Mesothelial cell of epicardium (in vitro differentiated cells): ENCODE results near the gene WDCP. TPM values are rescaled to one million over a fixed set of nuclear protein-coding genes. Genes with fewer than 3 reads are reported as not detected.
A peak's percentile ranks its signal among the peaks of the same experiment; 100 is the strongest.

Experiments used
- DNase-seq, 2 experiments: peaks; one replicate each; pipeline ENCODE4 v3.0.0; 2021; ENCODE audit warnings: low spot score in 2 of 2; ENCODE audit not compliant: unreplicated experiment in 2 of 2
- H3K27ac Mint-ChIP-seq: 2 replicates; pipeline ENCODE4 v1.8.0; 2021; ENCODE audit warnings: mixed read lengths
- H3K27me3 Mint-ChIP-seq: 2 replicates; pipeline ENCODE4 v1.8.0; 2021; ENCODE audit warnings: low read depth, mixed read lengths
- H3K36me3 Mint-ChIP-seq: 2 replicates; pipeline ENCODE4 v1.8.0; 2021; ENCODE audit warnings: mixed read lengths
- H3K4me1 Mint-ChIP-seq: 2 replicates; pipeline ENCODE4 v1.8.0; 2021; ENCODE audit warnings: mixed read lengths
- H3K4me3 Mint-ChIP-seq: 2 replicates; pipeline ENCODE4 v1.8.0; 2021; ENCODE audit warnings: mild to moderate bottlenecking, moderate library complexity, mixed read lengths
- H3K9me3 Mint-ChIP-seq: 2 replicates; pipeline ENCODE4 v1.8.0; 2021; ENCODE audit warnings: mixed read lengths
- CTCF ChIP-seq: fragments of 200-600 bp; sonication (generic); IDR thresholded peaks from one replicate; pipeline ENCODE4 v1.5.0; 2021; ENCODE audit warnings: antibody characterized with exemption; ENCODE audit not compliant: unreplicated experiment
- total RNA-seq: library from RNA; stranded (reverse); gene quantifications from 3 replicates; pipeline ENCODE4 v1.2.1, GENCODE V29; 2021

The WDCP gene
- total RNA-seq, 1 donor from 2014 or later: 16.0 TPM

GRCh38 chr2:24054366-24055010 is 7.3 kb upstream of the WDCP start:
- Mint-ChIP-seq H3K36me3 (no peaks in the 10 kb centered on the region), H3K27ac (no peak overlapping the region), H3K9me3 (no peaks in the 10 kb centered on the region), H3K4me3 (no peak overlapping the region), H3K27me3 (no peaks in the 10 kb centered on the region), H3K4me1 (no peaks in the 10 kb centered on the region)
- no peak for TF ChIP-seq CTCF
- no peak for DNase-seq

- no peaks in the 10 kb centered on the region for H3K9me3 Mint-ChIP-seq
- no peaks in the 10 kb centered on the region for H3K36me3 Mint-ChIP-seq
These were observed 5.8 kb upstream of the WDCP start for GRCh38 chr2:24052951-24053350.

GRCh38 chr2:24051833-24052232 is 4.6 kb upstream of the WDCP start:
- no peaks in the 10 kb centered on the region for H3K27me3 Mint-ChIP-seq
- TF ChIP-seq CTCF: no peak
- H3K9me3 Mint-ChIP-seq: no peaks in the 10 kb centered on the region
- H3K27ac Mint-ChIP-seq: no peak overlapping the region
- peaks cover 9% of the 10 kb centered on the region for H3K4me1 Mint-ChIP-seq
- no peaks in the 10 kb centered on the region for H3K36me3 Mint-ChIP-seq
- no peak overlapping the region for H3K4me3 Mint-ChIP-seq
- DNase-seq: no peak

More at GRCh38 chr2:24052951-24053350, 5.8 kb upstream of the WDCP start:
- H3K27me3 Mint-ChIP-seq: no peaks in the 10 kb centered on the region
- DNase-seq: no peak
- H3K27ac Mint-ChIP-seq: no peak overlapping the region
- no peak for TF ChIP-seq CTCF
- no peaks in the 10 kb centered on the region for H3K4me1 Mint-ChIP-seq
- no peak overlapping the region for H3K4me3 Mint-ChIP-seq

GRCh38 chr2:24050041-24050979 is 3.1 kb upstream of the WDCP start:
- peak; percentile 32 to 58 for DNase-seq
- H3K4me3 Mint-ChIP-seq: no peak overlapping the region
- H3K9me3 Mint-ChIP-seq: no peaks in the 10 kb centered on the region
- no peak for TF ChIP-seq CTCF
- no peak overlapping the region for H3K27ac Mint-ChIP-seq
- H3K36me3 Mint-ChIP-seq: no peaks in the 10 kb centered on the region
- no peaks in the 10 kb centered on the region for H3K27me3 Mint-ChIP-seq
- peaks cover 17% of the 10 kb centered on the region for H3K4me1 Mint-ChIP-seq

GRCh38 chr2:24049485-24050021 is 2.4 kb upstream of the WDCP start, which contains the start of gene FKBP1B:
Gene FKBP1B (plus strand): TSS chr2:24049741. CDS start chr2:24049850, 109 bp downstream.
- Mint-ChIP-seq H3K36me3 (no peaks in the 10 kb centered on the region), H3K27me3 (no peaks in the 10 kb centered on the region), H3K4me3 (no peak within 1 kb of the TSS), H3K9me3 (no peaks in the 10 kb centered on the region), H3K4me1 (peaks cover 20% of the 10 kb centered on the region), H3K27ac (no peak within 1 kb of the TSS)
- TF ChIP-seq CTCF: no peak
- DNase-seq: peak; percentile 46 to 50
